ENCODE data around the gene ANKFY1.

DNA sequence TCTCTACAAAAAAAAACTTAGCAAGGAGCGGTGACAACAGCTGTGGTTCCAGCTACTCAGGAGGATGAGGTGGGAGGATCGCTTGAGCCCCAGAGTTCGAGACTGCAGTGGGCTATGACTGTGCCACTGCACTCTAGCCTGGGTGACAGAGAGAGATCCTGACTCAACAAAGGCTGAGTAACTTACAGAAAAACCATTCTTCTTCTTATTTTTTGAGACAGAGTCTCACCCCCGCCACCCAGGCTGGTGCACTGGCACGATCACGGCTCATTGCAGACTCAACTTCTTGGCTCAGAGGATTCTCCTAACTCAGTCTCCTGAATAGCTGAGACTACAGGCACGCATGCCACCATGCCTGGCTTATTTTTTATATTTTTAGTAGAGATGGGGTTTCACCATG lies 64.8 kb downstream of the ANKFY1 start:
- TF ChIP-seq, protein P1, sequence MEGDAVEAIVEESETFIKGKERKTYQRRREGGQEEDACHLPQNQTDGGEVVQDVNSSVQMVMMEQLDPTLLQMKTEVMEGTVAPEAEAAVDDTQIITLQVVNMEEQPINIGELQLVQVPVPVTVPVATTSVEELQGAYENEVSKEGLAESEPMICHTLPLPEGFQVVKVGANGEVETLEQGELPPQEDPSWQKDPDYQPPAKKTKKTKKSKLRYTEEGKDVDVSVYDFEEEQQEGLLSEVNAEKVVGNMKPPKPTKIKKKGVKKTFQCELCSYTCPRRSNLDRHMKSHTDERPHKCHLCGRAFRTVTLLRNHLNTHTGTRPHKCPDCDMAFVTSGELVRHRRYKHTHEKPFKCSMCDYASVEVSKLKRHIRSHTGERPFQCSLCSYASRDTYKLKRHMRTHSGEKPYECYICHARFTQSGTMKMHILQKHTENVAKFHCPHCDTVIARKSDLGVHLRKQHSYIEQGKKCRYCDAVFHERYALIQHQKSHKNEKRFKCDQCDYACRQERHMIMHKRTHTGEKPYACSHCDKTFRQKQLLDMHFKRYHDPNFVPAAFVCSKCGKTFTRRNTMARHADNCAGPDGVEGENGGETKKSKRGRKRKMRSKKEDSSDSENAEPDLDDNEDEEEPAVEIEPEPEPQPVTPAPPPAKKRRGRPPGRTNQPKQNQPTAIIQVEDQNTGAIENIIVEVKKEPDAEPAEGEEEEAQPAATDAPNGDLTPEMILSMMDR (IDR thresholded peaks at IDR 0.05; ENCODE audit: low read depth, low read length, poor library complexity, severe bottlenecking): no peak
- no peak for TF ChIP-seq EZH2phosphoT487 (IDR thresholded peaks at IDR 0.05; ENCODE audit: borderline replicate concordance, low read length)

Data from DOHH2 (cell line).